Measurements from ENCODE around the gene MEI4.
"Not testable (repeated sequence)": the region's sequence is repeated elsewhere in the genome, so short reads cannot be mapped to it uniquely, and the experiment has no call there.

MEI4 gene

DNA sequence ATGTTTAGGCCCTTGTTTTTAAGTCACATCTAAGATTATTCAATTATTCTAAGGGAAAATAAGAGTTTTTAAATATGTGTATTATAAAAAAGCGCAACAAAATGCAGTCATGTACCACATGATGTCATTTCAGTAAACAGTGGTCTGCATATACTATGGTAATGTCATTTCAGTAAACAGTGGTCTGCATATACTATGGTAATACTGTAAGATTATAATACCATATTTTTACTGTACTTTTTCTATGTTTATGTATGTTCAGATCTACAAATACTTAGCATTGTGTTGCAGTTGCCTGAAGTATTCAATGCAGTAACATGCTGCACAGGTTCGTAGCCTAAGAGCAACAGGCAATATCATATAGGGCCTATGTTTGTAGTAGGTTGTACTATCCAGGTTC, 21.4 kb downstream of the MEI4 start:
- TF ChIP-seq, protein P1, sequence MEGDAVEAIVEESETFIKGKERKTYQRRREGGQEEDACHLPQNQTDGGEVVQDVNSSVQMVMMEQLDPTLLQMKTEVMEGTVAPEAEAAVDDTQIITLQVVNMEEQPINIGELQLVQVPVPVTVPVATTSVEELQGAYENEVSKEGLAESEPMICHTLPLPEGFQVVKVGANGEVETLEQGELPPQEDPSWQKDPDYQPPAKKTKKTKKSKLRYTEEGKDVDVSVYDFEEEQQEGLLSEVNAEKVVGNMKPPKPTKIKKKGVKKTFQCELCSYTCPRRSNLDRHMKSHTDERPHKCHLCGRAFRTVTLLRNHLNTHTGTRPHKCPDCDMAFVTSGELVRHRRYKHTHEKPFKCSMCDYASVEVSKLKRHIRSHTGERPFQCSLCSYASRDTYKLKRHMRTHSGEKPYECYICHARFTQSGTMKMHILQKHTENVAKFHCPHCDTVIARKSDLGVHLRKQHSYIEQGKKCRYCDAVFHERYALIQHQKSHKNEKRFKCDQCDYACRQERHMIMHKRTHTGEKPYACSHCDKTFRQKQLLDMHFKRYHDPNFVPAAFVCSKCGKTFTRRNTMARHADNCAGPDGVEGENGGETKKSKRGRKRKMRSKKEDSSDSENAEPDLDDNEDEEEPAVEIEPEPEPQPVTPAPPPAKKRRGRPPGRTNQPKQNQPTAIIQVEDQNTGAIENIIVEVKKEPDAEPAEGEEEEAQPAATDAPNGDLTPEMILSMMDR (conservative IDR thresholded peaks at IDR 0.05; ENCODE audit: control insufficient read depth, insufficient read depth, low read depth, low read length): no peak
- H3K4me3 ChIP-seq (ENCODE audit: control insufficient read depth, low read depth, low read length): no peak overlapping the region

DNA sequence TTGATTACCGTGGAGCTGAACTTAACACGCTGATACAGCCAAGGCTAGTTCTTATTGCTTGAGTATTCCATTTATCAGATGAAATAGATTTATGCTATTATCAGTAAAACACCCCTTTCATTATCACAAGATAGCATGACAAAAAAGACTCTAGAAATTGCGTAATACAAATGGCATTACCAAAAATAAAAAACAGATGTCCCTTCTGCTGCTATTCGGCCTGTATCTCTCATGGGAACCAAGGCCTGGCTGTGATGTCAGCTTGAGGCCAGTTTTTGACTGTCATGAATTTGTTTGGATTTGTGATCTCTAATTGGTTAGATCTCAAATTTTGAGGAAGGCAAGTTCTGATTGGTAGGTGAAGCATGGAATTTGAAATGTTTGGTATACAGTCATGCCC, 25.2 kb downstream of the MEI4 start:
- TF ChIP-seq, protein P1 (conservative IDR thresholded peaks at IDR 0.05; ENCODE audit: control insufficient read depth, insufficient read depth, low read depth, low read length): no peak
- no peak overlapping the region for H3K4me3 ChIP-seq (ENCODE audit: control insufficient read depth, low read depth, low read length)
- peak; percentile 10 for DNase-seq (ENCODE audit: low read depth)

More for the DNA sequence above, 21.4 kb downstream of the MEI4 start:
- no peak for DNase-seq (ENCODE audit: low read depth)

DNA sequence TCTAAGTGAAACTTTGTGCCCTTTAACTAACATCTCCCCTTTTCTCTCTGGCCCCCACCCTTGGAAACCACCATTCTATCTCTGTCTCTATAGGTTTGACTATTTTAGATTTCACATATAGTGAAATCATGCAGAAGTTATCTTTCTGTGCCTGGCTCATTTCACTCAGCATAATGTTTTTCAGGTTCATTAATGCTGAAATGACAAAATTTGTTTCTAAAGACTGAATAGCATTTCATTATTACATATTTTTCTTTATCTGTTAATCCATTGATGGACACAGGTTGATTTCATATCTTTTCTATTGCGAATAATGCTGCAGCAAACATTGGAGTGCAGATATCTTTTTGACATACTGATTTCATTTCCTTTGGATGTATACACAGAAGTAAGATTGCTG, 30.7 kb downstream of the MEI4 start:
- no peak overlapping the region for H3K4me3 ChIP-seq (ENCODE audit: control insufficient read depth, low read depth, low read length)
- TF ChIP-seq, protein P1 (conservative IDR thresholded peaks at IDR 0.05; ENCODE audit: control insufficient read depth, insufficient read depth, low read depth, low read length): no peak
- DNase-seq (ENCODE audit: low read depth): no peak

DNA sequence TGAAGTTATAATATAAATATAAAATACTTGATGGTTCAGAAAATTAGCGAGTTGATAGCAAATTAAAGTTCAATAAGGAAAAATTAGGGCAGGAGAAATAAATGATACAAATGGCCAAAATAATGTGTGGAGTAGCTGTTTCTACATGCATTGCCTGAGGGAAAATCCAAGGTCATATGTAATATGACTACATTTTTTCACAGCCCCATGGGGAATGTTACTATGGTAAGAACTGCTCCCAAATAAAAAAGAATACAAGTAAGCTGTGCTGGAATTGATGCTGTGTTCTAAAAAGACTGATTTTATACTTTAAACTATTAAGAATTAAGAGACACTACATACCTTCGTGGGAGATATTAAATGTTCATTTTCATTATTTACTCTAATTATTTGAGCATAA, 34.1 kb downstream of the MEI4 start:
- TF ChIP-seq, protein P1 (conservative IDR thresholded peaks at IDR 0.05; ENCODE audit: control insufficient read depth, insufficient read depth, low read depth, low read length): no peak
- no peak overlapping the region for H3K4me3 ChIP-seq (ENCODE audit: control insufficient read depth, low read depth, low read length)
- no peak for DNase-seq (ENCODE audit: low read depth)

DNA sequence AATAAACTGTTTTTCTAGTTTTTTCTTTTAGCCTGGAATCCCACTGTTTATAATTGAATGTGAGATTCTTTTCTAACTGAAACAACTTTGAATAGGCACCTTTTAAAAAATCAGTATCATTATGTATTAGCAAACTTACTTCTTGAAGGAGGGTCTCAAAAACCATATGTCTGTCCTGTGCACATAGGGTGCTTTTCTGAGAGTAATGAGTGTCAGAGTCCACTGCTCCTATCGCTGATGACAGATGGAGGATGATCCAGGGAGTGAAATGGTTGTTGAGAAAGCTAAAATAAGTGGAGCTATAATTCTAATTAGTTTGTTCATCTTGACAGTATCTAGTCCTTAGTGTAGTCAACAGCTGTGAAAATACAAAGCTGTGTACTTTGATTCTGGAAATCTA, 35.8 kb downstream of the MEI4 start:
- H3K4me3 ChIP-seq (ENCODE audit: control insufficient read depth, low read depth, low read length): no peak overlapping the region
- DNase-seq (ENCODE audit: low read depth): no peak
- TF ChIP-seq, protein P1 (conservative IDR thresholded peaks at IDR 0.05; ENCODE audit: control insufficient read depth, insufficient read depth, low read depth, low read length): no peak

DNA sequence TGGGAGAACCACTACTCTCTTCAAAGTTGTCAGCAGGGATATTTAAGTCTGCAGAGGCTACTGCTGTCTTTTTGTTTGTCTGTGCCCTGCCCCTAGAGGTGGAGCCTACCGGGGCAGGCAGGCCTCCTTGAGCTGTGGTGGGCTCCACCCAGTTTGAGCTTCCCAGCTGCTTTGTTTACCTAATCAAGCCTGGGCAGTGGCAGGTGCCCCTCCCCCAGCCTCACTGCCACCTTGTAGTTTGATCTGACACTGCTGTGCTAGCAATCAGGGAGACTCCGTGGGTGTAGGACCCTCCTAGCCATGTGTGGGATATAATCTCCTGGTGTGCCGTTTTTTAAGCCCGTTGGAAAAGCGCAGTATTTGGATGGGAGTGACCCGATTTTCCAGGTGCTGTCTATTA, 47.3 kb downstream of the MEI4 start:
- DNase-seq (ENCODE audit: low read depth); H3K4me3 ChIP-seq (ENCODE audit: control insufficient read depth, low read depth, low read length): not testable (repeated sequence)

DNA sequence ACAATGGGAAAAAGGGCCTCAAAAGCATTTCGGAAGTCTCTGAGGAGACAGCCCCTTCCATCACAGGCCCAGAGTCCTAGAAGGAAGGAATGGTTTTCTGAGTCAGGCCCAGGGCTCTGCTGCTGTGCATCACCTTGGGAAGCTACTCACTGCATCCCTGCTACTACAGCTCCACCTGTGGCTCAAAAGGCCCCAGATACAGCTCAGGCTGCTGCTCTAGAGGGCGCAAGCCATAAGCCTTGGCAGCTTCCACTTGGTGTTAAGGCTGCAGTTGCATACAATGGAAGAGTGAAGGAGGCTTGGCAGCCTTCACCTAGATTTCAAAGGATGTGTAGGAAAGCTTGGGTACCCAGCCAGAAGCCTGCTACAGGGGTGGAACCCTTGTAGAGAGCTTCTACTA, 54.8 kb downstream of the MEI4 start:
- DNase-seq (ENCODE audit: low read depth): no peak
- TF ChIP-seq, protein P1 (conservative IDR thresholded peaks at IDR 0.05; ENCODE audit: control insufficient read depth, insufficient read depth, low read depth, low read length): no peak
- H3K4me3 ChIP-seq (ENCODE audit: control insufficient read depth, low read depth, low read length): no peak overlapping the region
